ENCODE measurements around the gene NYAP2. TPM values are rescaled to one million over a fixed set of nuclear protein-coding genes. Genes with fewer than 3 reads are reported as not detected.

The NYAP2 gene
- total RNA-seq, 1 donor from 2014 or later: not detected

DNA sequence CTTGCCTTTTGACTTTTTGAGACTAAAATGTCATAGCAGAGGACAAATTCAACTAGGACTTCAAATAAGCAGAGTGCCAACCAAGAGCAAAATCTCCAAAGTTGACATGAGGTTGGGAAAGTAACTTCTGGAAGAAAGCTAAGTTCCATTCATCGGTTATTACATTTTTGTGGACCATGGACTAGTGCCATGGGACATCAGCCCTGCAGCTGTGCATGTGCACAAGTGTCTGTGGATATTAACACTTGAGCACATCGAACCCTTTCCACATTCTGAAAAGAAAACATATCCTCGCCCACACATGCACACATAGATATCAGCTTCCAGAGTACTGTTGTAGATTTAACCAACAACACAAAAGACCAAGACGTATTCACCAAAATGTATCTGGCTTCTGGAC lies 262.6 kb downstream of the NYAP2 start:
- DNase-seq (ENCODE audit: low read depth) (no peak), FAIRE-seq (no peak)
- H3K36me3 ChIP-seq (ENCODE audit: control insufficient read depth, insufficient read depth, low read length): no peaks in the 10 kb centered on the region
- H3K27me3 ChIP-seq (ENCODE audit: control insufficient read depth, insufficient read depth, low read length): no peaks in the 10 kb centered on the region
- TF ChIP-seq, protein P1, sequence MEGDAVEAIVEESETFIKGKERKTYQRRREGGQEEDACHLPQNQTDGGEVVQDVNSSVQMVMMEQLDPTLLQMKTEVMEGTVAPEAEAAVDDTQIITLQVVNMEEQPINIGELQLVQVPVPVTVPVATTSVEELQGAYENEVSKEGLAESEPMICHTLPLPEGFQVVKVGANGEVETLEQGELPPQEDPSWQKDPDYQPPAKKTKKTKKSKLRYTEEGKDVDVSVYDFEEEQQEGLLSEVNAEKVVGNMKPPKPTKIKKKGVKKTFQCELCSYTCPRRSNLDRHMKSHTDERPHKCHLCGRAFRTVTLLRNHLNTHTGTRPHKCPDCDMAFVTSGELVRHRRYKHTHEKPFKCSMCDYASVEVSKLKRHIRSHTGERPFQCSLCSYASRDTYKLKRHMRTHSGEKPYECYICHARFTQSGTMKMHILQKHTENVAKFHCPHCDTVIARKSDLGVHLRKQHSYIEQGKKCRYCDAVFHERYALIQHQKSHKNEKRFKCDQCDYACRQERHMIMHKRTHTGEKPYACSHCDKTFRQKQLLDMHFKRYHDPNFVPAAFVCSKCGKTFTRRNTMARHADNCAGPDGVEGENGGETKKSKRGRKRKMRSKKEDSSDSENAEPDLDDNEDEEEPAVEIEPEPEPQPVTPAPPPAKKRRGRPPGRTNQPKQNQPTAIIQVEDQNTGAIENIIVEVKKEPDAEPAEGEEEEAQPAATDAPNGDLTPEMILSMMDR (IDR thresholded peaks at IDR 0.05; ENCODE audit: insufficient read depth, low read length, severe bottlenecking): no peak
- no peak overlapping the region for H3K4me3 ChIP-seq (ENCODE audit: low read depth, low read length)

DNA sequence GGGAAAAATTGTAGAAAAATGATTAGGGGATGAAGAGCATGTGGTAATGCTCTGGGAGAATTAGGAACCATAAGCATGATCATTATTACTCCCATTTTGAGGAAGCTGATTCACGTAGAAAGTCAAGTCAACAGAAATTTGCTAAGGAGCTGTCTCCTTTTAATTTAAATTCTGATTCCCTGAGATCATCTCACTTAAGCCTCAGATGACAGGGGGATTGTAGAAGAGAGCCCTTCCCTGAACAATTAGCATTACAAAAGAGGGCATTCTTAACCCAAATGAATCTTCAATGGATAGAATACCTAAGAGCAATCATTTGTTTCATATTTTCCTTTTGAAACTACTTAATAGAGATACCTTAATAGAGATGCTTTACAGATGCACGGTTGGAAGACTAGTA lies 267.9 kb downstream of the NYAP2 start:
- H3K4me3 ChIP-seq (ENCODE audit: low read depth, low read length): no peak overlapping the region
- H3K27me3 ChIP-seq (ENCODE audit: control insufficient read depth, insufficient read depth, low read length): no peaks in the 10 kb centered on the region
- no peak for FAIRE-seq
- TF ChIP-seq, protein P1 (IDR thresholded peaks at IDR 0.05; ENCODE audit: insufficient read depth, low read length, severe bottlenecking): no peak
- no peaks in the 10 kb centered on the region for H3K36me3 ChIP-seq (ENCODE audit: control insufficient read depth, insufficient read depth, low read length)
- DNase-seq (ENCODE audit: low read depth): no peak

DNA sequence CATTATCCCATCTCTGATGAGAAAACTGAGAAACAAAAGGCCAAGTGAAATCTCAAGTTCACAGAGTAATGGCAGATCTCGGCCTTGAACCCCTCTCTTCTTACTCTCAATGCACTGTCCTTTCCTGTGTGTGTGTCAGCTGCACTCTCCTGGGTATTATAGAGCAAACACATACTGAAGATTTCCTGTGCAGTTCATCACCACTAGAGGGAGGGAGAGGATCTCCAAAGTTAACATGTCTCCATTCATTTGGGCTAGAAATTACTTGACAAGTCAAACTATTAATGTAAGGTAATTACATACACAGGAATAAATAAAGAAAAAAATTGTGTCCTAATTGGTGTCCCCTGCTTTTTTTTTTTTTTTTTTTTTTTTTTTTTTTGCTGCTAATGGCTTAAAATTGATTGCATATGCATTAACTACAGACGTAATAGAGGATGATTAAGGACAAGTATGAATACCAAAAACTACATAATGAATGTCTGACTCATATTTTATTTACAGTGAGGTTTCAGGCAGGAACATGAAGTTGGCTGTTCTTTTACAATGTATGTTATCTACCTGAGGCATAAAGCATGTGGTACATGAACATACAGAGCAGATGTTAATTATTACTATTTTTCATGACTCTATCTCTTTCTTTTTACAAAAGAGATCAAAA lies 269.2 kb downstream of the NYAP2 start:
- Histone ChIP-seq H3K27me3 (ENCODE audit: control insufficient read depth, insufficient read depth, low read length) (no peaks in the 10 kb centered on the region), H3K4me3 (ENCODE audit: low read depth, low read length) (no peak overlapping the region), H3K36me3 (ENCODE audit: control insufficient read depth, insufficient read depth, low read length) (no peaks in the 10 kb centered on the region)
- DNase-seq (ENCODE audit: low read depth) (peak; percentile 87), FAIRE-seq (no peak)
- TF ChIP-seq, protein P1 (IDR thresholded peaks at IDR 0.05; ENCODE audit: insufficient read depth, low read length, severe bottlenecking): peak; percentile 74

DNA sequence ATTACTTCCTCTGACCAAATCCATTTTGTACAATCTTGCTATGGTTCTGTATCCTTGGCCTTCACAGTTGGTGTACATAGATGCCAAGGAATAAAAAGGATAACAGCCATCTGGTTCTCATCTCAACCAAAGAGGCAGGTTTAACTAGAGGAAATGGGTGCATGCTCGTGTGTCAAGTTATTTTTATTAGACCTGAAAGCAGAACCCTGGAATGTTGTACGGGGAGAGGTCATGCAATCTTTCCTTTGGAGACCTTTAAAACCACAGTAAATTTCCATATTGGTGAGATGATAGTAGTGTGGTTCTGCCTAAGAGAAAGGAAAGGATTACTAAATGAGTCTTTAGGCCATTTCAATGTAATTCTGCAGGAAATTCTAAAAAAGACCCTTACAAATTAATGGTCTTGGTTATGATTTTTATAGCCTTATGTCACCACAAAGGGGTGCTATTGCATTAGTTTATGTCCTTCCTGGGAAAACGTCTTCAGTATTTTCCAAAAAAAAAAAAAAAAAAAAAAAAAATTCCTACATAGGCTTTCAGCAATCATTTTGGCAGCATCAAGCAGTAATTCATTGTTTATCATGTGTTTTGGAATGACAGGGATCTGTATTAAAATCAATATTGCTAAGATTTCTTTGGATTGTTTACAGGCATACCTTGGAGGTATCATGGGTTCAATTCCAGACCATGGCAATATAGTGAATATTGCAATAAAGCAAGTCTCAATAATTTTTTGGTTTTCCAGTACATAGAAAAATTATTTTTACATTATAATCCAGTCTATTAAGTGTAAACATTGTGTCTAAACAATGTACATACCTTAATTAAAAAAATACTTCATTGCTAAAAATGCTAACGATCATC lies 270.8 kb downstream of the NYAP2 start:
- TF ChIP-seq, protein P1 (IDR thresholded peaks at IDR 0.05; ENCODE audit: insufficient read depth, low read length, severe bottlenecking): no peak
- DNase-seq (ENCODE audit: low read depth): peak; percentile 53
- Histone ChIP-seq H3K36me3 (ENCODE audit: control insufficient read depth, insufficient read depth, low read length) (no peaks in the 10 kb centered on the region), H3K27me3 (ENCODE audit: control insufficient read depth, insufficient read depth, low read length) (no peaks in the 10 kb centered on the region), H3K4me3 (ENCODE audit: low read depth, low read length) (no peak overlapping the region)
- FAIRE-seq: no peak

DNA sequence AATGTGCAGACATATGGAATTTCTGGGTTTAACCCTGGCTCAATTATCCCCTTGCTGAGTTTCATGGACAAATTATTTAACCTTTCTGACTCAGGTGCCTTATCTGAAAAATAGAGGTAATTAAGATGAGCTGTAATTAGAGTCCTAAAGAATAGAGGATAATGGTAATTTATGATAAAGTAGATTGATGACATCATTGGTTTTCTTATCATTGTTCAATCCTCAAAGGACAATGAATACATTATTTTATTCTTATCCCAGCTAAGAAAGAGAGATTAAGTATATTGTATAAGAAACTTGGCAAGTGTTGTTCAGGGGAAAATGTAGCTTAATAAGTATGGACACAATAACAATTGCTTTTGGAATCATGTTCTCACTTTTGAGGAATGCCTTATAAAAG lies 279.3 kb downstream of the NYAP2 start:
- TF ChIP-seq, protein P1 (IDR thresholded peaks at IDR 0.05; ENCODE audit: insufficient read depth, low read length, severe bottlenecking): no peak

More for the DNA sequence above, 279.3 kb downstream of the NYAP2 start:
- Histone ChIP-seq H3K27me3 (ENCODE audit: control insufficient read depth, insufficient read depth, low read length) (no peaks in the 10 kb centered on the region), H3K4me3 (ENCODE audit: low read depth, low read length) (no peak overlapping the region), H3K36me3 (ENCODE audit: control insufficient read depth, insufficient read depth, low read length) (no peaks in the 10 kb centered on the region)
- no peak for FAIRE-seq
- no peak for DNase-seq (ENCODE audit: low read depth)

All from bronchial epithelial cell (primary cell).